Cerebellar nuclear complex (tissue), 1 donor: ENCODE data around the gene TTC23L.
"Not testable (repeated sequence)": the region's sequence is repeated elsewhere in the genome, so short reads cannot be mapped to it uniquely, and the experiment has no call there.

Experiments
- DNase-seq, 2 experiments: peaks; one replicate each; lab custom pipeline; 2025; lab: John Stamatoyannopoulos, UW

The TTC23L gene

GRCh38 chr5:34923256-34923655, 84.3 kb downstream of the TTC23L start:
- DNase-seq: not testable (repeated sequence)

- DNase-seq: no peak
Measured at GRCh38 chr5:34923694-34924461, 84.9 kb downstream of the TTC23L start.

GRCh38 chr5:34924462-34924765, 85.5 kb downstream of the TTC23L start:
- DNase-seq: no peak

- DNase-seq: no peak
Measured at GRCh38 chr5:34926318-34926888, 87.4 kb downstream of the TTC23L start.

- DNase-seq: no peak
Measured at GRCh38 chr5:34927785-34928184, 88.8 kb downstream of the TTC23L start.

GRCh38 chr5:34928267-34928666, 89.3 kb downstream of the TTC23L start:
- no peak for DNase-seq

- peak; percentile 88 to 96 for DNase-seq
Measured at GRCh38 chr5:34929134-34929719, 90.3 kb downstream of the TTC23L start, which contains the start of gene DNAJC21. TSS of gene DNAJC21 (plus strand) at chr5:34929559. CDS start at chr5:34929820, 261 bp downstream.

GRCh38 chr5:34929720-34930461, 90.9 kb downstream of the TTC23L start:
- DNase-seq: peak in 1 of 2 experiments; percentile 37

GRCh38 chr5:34930462-34930844, 91.5 kb downstream of the TTC23L start:
- DNase-seq: no peak

GRCh38 chr5:34930870-34931269, 91.9 kb downstream of the TTC23L start:
- no peak for DNase-seq

- DNase-seq: no peak
Measured at GRCh38 chr5:34932947-34933346, 94.0 kb downstream of the TTC23L start.

GRCh38 chr5:34941936-34942335, 103.0 kb downstream of the TTC23L start:
- DNase-seq: no peak

GRCh38 chr5:34944044-34944443, 105.1 kb downstream of the TTC23L start:
- no peak for DNase-seq

- DNase-seq: no peak
Measured at GRCh38 chr5:34944460-34945047, 105.6 kb downstream of the TTC23L start.
